HEK293 (cell line): ENCODE data around the gene ARHGAP6.

ENCODE experiments used
- CTCF ChIA-PET: fragments of 350-600 bp; formaldehyde crosslinking; extraction: SDS; loops from one replicate; lab custom pipeline; 2021; ENCODE audit warnings: antibody characterized with exemption; lab: Yijun Ruan, JAX
- POLR2A ChIA-PET: fragments of 300-600 bp; formaldehyde crosslinking; extraction: SDS; loops from one replicate; lab custom pipeline; 2020; ENCODE audit warnings: antibody characterized with exemption, inconsistent platforms; lab: Yijun Ruan, JAX
- H3K27ac ChIP-seq: fragments of 200-500 bp; sonication (Bioruptor generic); 2 replicates; pipeline ENCODE4 v1.5.1; 2014; ENCODE audit warnings: low read depth, low read length, control low read depth, inconsistent platforms; ENCODE audit errors: extremely low read depth
- H3K36me3 ChIP-seq, 2 experiments: fragments of 200-500 bp in 1 of 2; sonication (Bioruptor generic) in 1 of 2; 1 replicate in 1 of 2; 2 replicates in 1 of 2; pipeline ENCODE4 v1.5.1; 2014 to 2017; ENCODE audit warnings: inconsistent platforms in 2 of 2, low read length in 2 of 2; ENCODE audit not compliant: control insufficient read depth in 2 of 2, insufficient read depth in 1 of 2
- H3K4me1 ChIP-seq: fragments of 200-500 bp; sonication (Bioruptor generic); 2 replicates; pipeline ENCODE4 v1.5.1; 2014; ENCODE audit warnings: mild to moderate bottlenecking, low read length, inconsistent platforms; ENCODE audit not compliant: control insufficient read depth, insufficient read depth
- H3K4me3 ChIP-seq: 2 replicates; pipeline ENCODE4 v1.5.1; 2011; ENCODE audit warnings: low read depth, mild to moderate bottlenecking, control low read depth, low read length, moderate library complexity
- H3K9me3 ChIP-seq: fragments of 200-500 bp; sonication (Bioruptor generic); 2 replicates; pipeline ENCODE4 v1.5.1; 2014; ENCODE audit warnings: low read depth, low read length, inconsistent platforms; ENCODE audit not compliant: control insufficient read depth, insufficient read depth
- GLIS1 ChIP-seq: fragments of 450-650 bp; formaldehyde crosslinking; IDR thresholded peaks from 2 replicates; pipeline ENCODE4 v1.5.1; 2016; ENCODE audit warnings: missing biosample characterization, missing genetic modification characterization
- HIC1 ChIP-seq: fragments of 450-650 bp; formaldehyde crosslinking; IDR thresholded peaks from 2 replicates; pipeline ENCODE4 v1.5.1; 2016; ENCODE audit warnings: missing biosample characterization, missing genetic modification characterization
- KLF1 ChIP-seq: fragments of 450-650 bp; formaldehyde crosslinking; IDR thresholded peaks from 2 replicates; pipeline ENCODE4 v1.5.1; 2016; ENCODE audit warnings: missing biosample characterization, missing genetic modification characterization
- MEIS1 ChIP-seq: sonication (generic); formaldehyde crosslinking; IDR thresholded peaks from 2 replicates; pipeline ENCODE4 v1.8.1; 2022; ENCODE audit warnings: missing genetic modification reagents, mild to moderate bottlenecking, borderline replicate concordance
- OVOL3 ChIP-seq: fragments of 450-650 bp; formaldehyde crosslinking; IDR thresholded peaks from 2 replicates; pipeline ENCODE4 v1.5.1; 2016; ENCODE audit warnings: missing biosample characterization, missing genetic modification characterization
- PRDM4 ChIP-seq: fragments of 450-650 bp; formaldehyde crosslinking; IDR thresholded peaks from 2 replicates; pipeline ENCODE4 v1.5.1; 2017; ENCODE audit warnings: missing biosample characterization, missing genetic modification characterization
- PRDM6 ChIP-seq: fragments of 450-650 bp; formaldehyde crosslinking; IDR thresholded peaks from 2 replicates; pipeline ENCODE4 v1.5.1; 2017; ENCODE audit warnings: missing biosample characterization, missing genetic modification characterization
- RBAK ChIP-seq: fragments of 450-650 bp; formaldehyde crosslinking; IDR thresholded peaks from 2 replicates; pipeline ENCODE4 v1.5.1; 2016; ENCODE audit warnings: missing biosample characterization, missing genetic modification characterization
- ZFP3 ChIP-seq: fragments of 450-650 bp; formaldehyde crosslinking; IDR thresholded peaks from 2 replicates; pipeline ENCODE4 v1.5.1; 2016; ENCODE audit warnings: low read depth, missing biosample characterization, missing genetic modification characterization
- ZNF138 ChIP-seq: fragments of 450-650 bp; formaldehyde crosslinking; IDR thresholded peaks from 2 replicates; pipeline ENCODE4 v1.5.1; 2016; ENCODE audit warnings: missing biosample characterization, missing genetic modification characterization, borderline replicate concordance
- ZNF169 ChIP-seq: fragments of 450-650 bp; formaldehyde crosslinking; IDR thresholded peaks from 2 replicates; pipeline ENCODE4 v1.5.1; 2016; ENCODE audit warnings: missing biosample characterization, missing genetic modification characterization
- ZNF280C ChIP-seq: fragments of 450-650 bp; formaldehyde crosslinking; IDR thresholded peaks from 2 replicates; pipeline ENCODE4 v1.5.1; 2016; ENCODE audit warnings: missing biosample characterization, missing genetic modification characterization
- ZNF324 ChIP-seq: fragments of 450-650 bp; formaldehyde crosslinking; IDR thresholded peaks from 2 replicates; pipeline ENCODE4 v1.5.1; 2016; ENCODE audit warnings: missing biosample characterization, missing genetic modification characterization
- ZNF354C ChIP-seq: fragments of 450-650 bp; formaldehyde crosslinking; IDR thresholded peaks from 2 replicates; pipeline ENCODE4 v1.5.1; 2016; ENCODE audit warnings: missing biosample characterization, missing genetic modification characterization, low read depth, borderline replicate concordance
- ZNF362 ChIP-seq: fragments of 450-650 bp; formaldehyde crosslinking; IDR thresholded peaks from 2 replicates; pipeline ENCODE4 v1.5.1; 2016; ENCODE audit warnings: missing biosample characterization, missing genetic modification characterization
- ZNF37A ChIP-seq: fragments of 450-650 bp; IDR thresholded peaks from 2 replicates; pipeline ENCODE4 v1.5.1; 2018; ENCODE audit warnings: missing biosample characterization, missing genetic modification characterization
- ZNF544 ChIP-seq: fragments of 450-650 bp; formaldehyde crosslinking; IDR thresholded peaks from 2 replicates; pipeline ENCODE4 v1.5.0; 2017; ENCODE audit warnings: missing biosample characterization, missing genetic modification characterization
- ZNF621 ChIP-seq: fragments of 450-650 bp; formaldehyde crosslinking; IDR thresholded peaks from 2 replicates; pipeline ENCODE4 v1.5.1; 2017; ENCODE audit warnings: missing biosample characterization, missing genetic modification characterization
- ZNF629 ChIP-seq: fragments of 450-650 bp; formaldehyde crosslinking; IDR thresholded peaks from 2 replicates; pipeline ENCODE4 v1.5.1; 2017; ENCODE audit warnings: missing biosample characterization, missing genetic modification characterization
- ZNF639 ChIP-seq: fragments of 450-650 bp; formaldehyde crosslinking; IDR thresholded peaks from 2 replicates; pipeline ENCODE4 v1.5.1; 2016; ENCODE audit warnings: missing biosample characterization, missing genetic modification characterization
- ZNF660 ChIP-seq: fragments of 450-650 bp; IDR thresholded peaks from 2 replicates; pipeline ENCODE4 v1.5.1; 2018; ENCODE audit warnings: missing biosample characterization, mild to moderate bottlenecking, missing genetic modification characterization
- ZNF785 ChIP-seq: fragments of 450-650 bp; formaldehyde crosslinking; IDR thresholded peaks from 2 replicates; pipeline ENCODE4 v1.5.1; 2016; ENCODE audit warnings: missing biosample characterization, missing genetic modification characterization
- ZNF791 ChIP-seq: fragments of 450-650 bp; formaldehyde crosslinking; IDR thresholded peaks from 2 replicates; pipeline ENCODE4 v1.5.1; 2016; ENCODE audit warnings: missing biosample characterization, missing genetic modification characterization

Gene ARHGAP6

GRCh38 chrX:11546917-11547316 is 118.8 kb downstream of the ARHGAP6 start (continued):
- no peak for TF ChIP-seq HIC1
- no peak for TF ChIP-seq ZNF169 (tag by site-specific recombination)
- no peak for TF ChIP-seq ZNF280C
- no peak for TF ChIP-seq PRDM6 (tag by site-specific recombination)
- no peak for TF ChIP-seq ZFP3
- no peak for TF ChIP-seq ZNF639 (tag by site-specific recombination)
- no peak for TF ChIP-seq ZNF629
- no peak for TF ChIP-seq PRDM4 (tag by site-specific recombination)
- TF ChIP-seq ZNF324 (tag by site-specific recombination): no peak
- TF ChIP-seq ZNF362 (tag by site-specific recombination): no peak
- no peak for TF ChIP-seq ZNF354C
- TF ChIP-seq ZNF37A (tag by site-specific recombination): no peak
- no peak for TF ChIP-seq ZNF791 (tag by site-specific recombination)
- no peak for TF ChIP-seq ZNF138 (tag by site-specific recombination)
- no peak for TF ChIP-seq OVOL3 (tag by site-specific recombination)

- Histone ChIP-seq H3K27ac (no peak overlapping the region), H3K4me1 (no peaks in the 10 kb centered on the region), H3K4me3 (no peak overlapping the region), H3K36me3 (no peaks in the 10 kb centered on the region), H3K9me3 (no peaks in the 10 kb centered on the region)
- ChIA-PET POLR2A (no interaction called here), CTCF (interaction anchor here (1.3 kb wide), 1 partner anchor 228 kb away, joined by 3 read pairs; no protein-coding TSS in a partner anchor)
- TF ChIP-seq ZNF544 (tag by site-specific recombination) (no peak), ZNF785 (tag by site-specific recombination) (no peak), MEIS1 (CRISPR knock-in tag) (no peak), GLIS1 (no peak), ZNF621 (tag by site-specific recombination) (no peak), KLF1 (tag by site-specific recombination) (no peak), RBAK (tag by site-specific recombination) (no peak), ZNF660 (tag by site-specific recombination) (no peak), ZNF280C (no peak)
Measured at GRCh38 chrX:11543249-11543648, 122.5 kb downstream of the ARHGAP6 start.
